ENCODE measurements around the gene EVX1.

EVX1 gene

GRCh38 chr7:27242555-27243339 is at the start of gene EVX1:
Gene EVX1 (plus strand): TSS chr7:27242802. CDS start chr7:27243031, 229 bp downstream.
- DNase-seq = no peak

GRCh38 chr7:27193335-27194001 is 49.1 kb upstream of the EVX1 start:
- no peak for DNase-seq

GRCh38 chr7:27194002-27194352 is 48.6 kb upstream of the EVX1 start:
- DNase-seq = no peak

- no peak for DNase-seq
Measured at GRCh38 chr7:27194686-27195379, 47.8 kb upstream of the EVX1 start.

GRCh38 chr7:27196287-27196767 is 46.3 kb upstream of the EVX1 start:
- peak; percentile 42 for DNase-seq

- no peak for DNase-seq
Measured at GRCh38 chr7:27197137-27198042, 45.2 kb upstream of the EVX1 start.

GRCh38 chr7:27198138-27198841 is 44.3 kb upstream of the EVX1 start:
- DNase-seq = no peak

GRCh38 chr7:27198871-27199801 is 43.5 kb upstream of the EVX1 start:
- DNase-seq = no peak

- DNase-seq = peak; percentile 69
Measured at GRCh38 chr7:27199849-27200760, 42.5 kb upstream of the EVX1 start, which contains the start of gene HOXA13. Gene HOXA13 (minus strand): TSS chr7:27200091. CDS start chr7:27200077, 14 bp downstream.

- no peak for DNase-seq
Measured at GRCh38 chr7:27200761-27201579, 41.6 kb upstream of the EVX1 start.

- no peak for DNase-seq
Measured at GRCh38 chr7:27201580-27202017, 41.0 kb upstream of the EVX1 start.

- no peak for DNase-seq
Measured at GRCh38 chr7:27202018-27202861, 40.4 kb upstream of the EVX1 start.

GRCh38 chr7:27202862-27203134 is 39.8 kb upstream of the EVX1 start:
- no peak for DNase-seq

- DNase-seq = no peak
Measured at GRCh38 chr7:27203365-27203953, 39.1 kb upstream of the EVX1 start.

GRCh38 chr7:27203964-27204594 is 38.5 kb upstream of the EVX1 start:
- no peak for DNase-seq

- no peak for DNase-seq
Measured at GRCh38 chr7:27204851-27205322, 37.7 kb upstream of the EVX1 start.

Measured in NCI-H1436 (cell line).